Stimulated activated naive B cell treated with anti-CD40 and anti-IgM and Interleukin-4, amounts not matched to agents 10 μg/mL and 1 μg/mL and 100 μg/mL, for 72 hours (primary cell): ENCODE results near the gene MUSTN1.

ENCODE experiments used
- ATAC-seq, 2 donors: fragments of 150-1000 bp; cut with Tn5 transposase; replicated peaks; 2 replicates each; pipeline ENCODE4 v1.10.0; 2021; ENCODE audit warnings: moderate library complexity in 1 of 2
- DNase-seq: peaks from one replicate; pipeline ENCODE4 v3.0.0; 2021
- H3K27ac Mint-ChIP-seq: one replicate; pipeline ENCODE4 v1.8.0; 2022; ENCODE audit warnings: mild to moderate bottlenecking, mixed read lengths
- H3K27me3 Mint-ChIP-seq, 2 donors: one replicate each; pipeline ENCODE4 v1.8.0; 2022; ENCODE audit warnings: mixed read lengths in 2 of 2
- H3K36me3 Mint-ChIP-seq, 2 donors: one replicate each; pipeline ENCODE4 v1.8.0; 2022; ENCODE audit warnings: mixed read lengths in 2 of 2, mild to moderate bottlenecking in 1 of 2
- H3K4me1 Mint-ChIP-seq, 2 donors: one replicate each; pipeline ENCODE4 v1.8.0; 2022; ENCODE audit warnings: mixed read lengths in 2 of 2, mild to moderate bottlenecking in 1 of 2
- H3K4me3 Mint-ChIP-seq, 2 donors: one replicate each; pipeline ENCODE4 v1.8.0; 2022; ENCODE audit warnings: mild to moderate bottlenecking in 2 of 2, mixed read lengths in 2 of 2, moderate library complexity in 1 of 2
- H3K9me3 Mint-ChIP-seq, 2 donors: one replicate each; pipeline ENCODE4 v1.8.0; 2022; ENCODE audit warnings: mixed read lengths in 2 of 2, mild to moderate bottlenecking in 1 of 2

Gene MUSTN1

GRCh38 chr3:52845691-52846431 lies 11.0 kb upstream of the MUSTN1 start:
- Mint-ChIP-seq H3K4me1 (peaks cover 9 to 17% of the 10 kb centered on the region in 2 donors), H3K9me3 (no peaks in the 10 kb centered on the region), H3K4me3 (no peak overlapping the region), H3K27ac (no peak overlapping the region), H3K27me3 (no peaks in the 10 kb centered on the region), H3K36me3 (peaks cover 18 to 63% of the 10 kb centered on the region in 2 donors)
- ATAC-seq, result no peak
- no peak for DNase-seq

GRCh38 chr3:52845157-52845556 lies 10.3 kb upstream of the MUSTN1 start:
- DNase-seq, result no peak
- H3K4me1 Mint-ChIP-seq, result peaks cover 9 to 17% of the 10 kb centered on the region in 2 donors
- ATAC-seq, result no peak
- H3K27ac Mint-ChIP-seq, result no peak overlapping the region
- H3K27me3 Mint-ChIP-seq, result no peaks in the 10 kb centered on the region
- peaks cover 24 to 64% of the 10 kb centered on the region in 2 donors for H3K36me3 Mint-ChIP-seq
- H3K4me3 Mint-ChIP-seq, result no peak overlapping the region
- H3K9me3 Mint-ChIP-seq, result no peaks in the 10 kb centered on the region

DNA sequence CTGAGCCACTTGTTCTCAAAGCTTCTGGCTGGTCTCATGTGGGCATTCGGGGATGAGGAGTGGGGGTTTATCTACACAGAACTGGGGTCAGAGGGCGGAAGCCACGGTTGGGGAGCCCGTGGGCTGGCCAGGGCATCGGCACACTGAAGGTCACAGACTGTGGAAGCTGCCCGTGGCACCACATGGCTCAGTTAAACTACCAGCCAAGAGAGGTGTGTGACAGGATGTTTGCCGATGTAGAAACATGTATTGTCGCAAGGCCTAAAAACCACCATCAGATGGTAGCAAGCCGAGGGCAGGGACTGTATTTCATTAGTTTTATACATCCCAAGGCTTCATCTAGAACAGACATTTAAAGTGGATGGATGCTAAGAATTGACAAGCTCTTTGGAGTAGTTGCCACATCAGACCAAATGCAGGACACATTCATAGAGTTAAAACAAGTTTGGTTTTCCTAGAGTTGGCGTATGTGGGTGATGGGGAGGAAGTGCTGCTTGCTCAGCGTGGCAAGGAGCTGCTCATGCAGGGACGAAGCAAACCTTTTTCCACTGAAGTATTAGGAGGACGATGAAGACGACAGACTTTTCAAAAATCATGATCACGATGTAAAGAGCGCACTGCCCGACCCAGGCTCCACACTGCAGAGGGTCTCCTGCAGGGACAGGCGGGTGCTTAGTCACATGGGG lies 9.6 kb upstream of the MUSTN1 start:
- Mint-ChIP-seq H3K27me3 (no peaks in the 10 kb centered on the region), H3K4me1 (peaks cover 10 to 17% of the 10 kb centered on the region in 2 donors), H3K27ac (no peak overlapping the region), H3K36me3 (peaks cover 24 to 61% of the 10 kb centered on the region in 2 donors), H3K4me3 (no peak overlapping the region), H3K9me3 (no peaks in the 10 kb centered on the region)
- ATAC-seq, result no peak
- no peak for DNase-seq

DNA sequence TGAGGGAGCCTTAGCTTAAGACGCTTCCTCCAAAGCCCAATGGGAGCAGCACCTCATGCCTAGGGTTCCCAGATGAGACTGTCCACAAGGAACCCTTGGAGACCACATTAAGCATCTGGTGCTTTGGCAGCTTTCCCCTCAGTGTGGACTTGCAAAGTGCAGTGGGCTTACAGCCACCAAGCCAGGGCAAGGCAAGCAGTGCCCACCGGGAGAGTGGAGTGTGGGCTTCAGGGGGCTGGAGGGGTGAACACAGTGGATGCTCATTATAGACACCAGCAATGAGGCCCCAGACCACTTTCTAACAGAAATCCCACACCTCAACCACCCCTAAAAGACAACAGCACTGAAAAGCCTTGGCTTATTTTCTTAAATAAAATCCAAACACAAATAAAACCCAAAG lies 9.1 kb upstream of the MUSTN1 start:
- DNase-seq, result no peak
- Mint-ChIP-seq H3K9me3 (no peaks in the 10 kb centered on the region), H3K36me3 (peaks cover 24 to 57% of the 10 kb centered on the region in 2 donors), H3K4me3 (no peak overlapping the region), H3K27me3 (no peaks in the 10 kb centered on the region), H3K27ac (no peak overlapping the region), H3K4me1 (peaks cover 13 to 17% of the 10 kb centered on the region in 2 donors)
- ATAC-seq, result no peak

DNA sequence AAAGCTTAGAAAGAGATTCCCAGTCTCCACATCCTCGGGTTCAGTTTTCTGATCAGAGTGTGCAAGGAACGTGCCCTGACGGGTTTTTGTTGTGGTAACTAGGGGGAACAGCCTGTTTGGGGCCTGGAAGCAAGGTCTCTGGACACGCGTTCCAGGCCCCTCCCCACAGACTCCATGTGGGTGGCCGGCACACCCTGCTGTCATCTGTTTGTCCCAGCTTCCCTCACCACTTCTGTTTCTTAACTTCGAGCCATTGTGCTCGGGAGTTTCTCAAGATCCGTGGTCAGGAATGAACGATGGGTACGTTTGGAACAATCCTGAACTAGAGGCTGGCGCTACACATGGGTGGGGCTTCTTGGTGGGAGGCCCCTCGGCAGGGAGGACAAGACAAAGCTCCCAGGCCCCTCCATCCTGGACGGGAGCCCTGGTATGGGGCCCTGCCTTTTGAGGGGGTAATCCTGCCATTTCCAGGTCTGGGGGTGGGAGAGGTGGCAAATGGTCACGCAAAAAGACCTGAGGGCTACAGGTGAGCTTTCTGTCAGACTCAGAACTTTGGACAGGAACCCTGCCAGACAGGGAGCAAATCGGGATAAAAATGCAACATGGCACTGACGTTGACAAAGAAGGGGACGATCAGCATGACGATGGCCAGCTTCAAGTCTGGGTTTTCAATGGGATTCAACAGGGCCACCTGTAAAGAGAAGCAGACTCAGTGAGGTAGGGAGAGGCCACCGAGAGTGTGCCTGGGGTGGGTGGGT lies 8.5 kb upstream of the MUSTN1 start:
- Mint-ChIP-seq H3K4me1 (peaks cover 15 to 17% of the 10 kb centered on the region in 2 donors), H3K4me3 (no peak overlapping the region), H3K9me3 (no peaks in the 10 kb centered on the region), H3K36me3 (peaks cover 24 to 57% of the 10 kb centered on the region in 2 donors), H3K27ac (no peak overlapping the region), H3K27me3 (no peaks in the 10 kb centered on the region)
- DNase-seq, result no peak
- ATAC-seq, result no peak

- Mint-ChIP-seq H3K27ac (no peak overlapping the region), H3K4me3 (no peak overlapping the region), H3K4me1 (peaks cover 17% of the 10 kb centered on the region in 2 donors), H3K27me3 (no peaks in the 10 kb centered on the region), H3K36me3 (peaks cover 24 to 52% of the 10 kb centered on the region in 2 donors), H3K9me3 (no peaks in the 10 kb centered on the region)
- DNase-seq (no peak), ATAC-seq (no peak)
Measured at GRCh38 chr3:52842424-52842823, 7.6 kb upstream of the MUSTN1 start.

- Mint-ChIP-seq H3K4me1 (peaks cover 16 to 17% of the 10 kb centered on the region in 2 donors), H3K4me3 (no peak overlapping the region), H3K9me3 (no peaks in the 10 kb centered on the region), H3K27ac (no peak overlapping the region), H3K27me3 (no peaks in the 10 kb centered on the region), H3K36me3 (peaks cover 24 to 50% of the 10 kb centered on the region in 2 donors)
- DNase-seq (no peak), ATAC-seq (no peak)
Measured at GRCh38 chr3:52841981-52842340, 7.1 kb upstream of the MUSTN1 start.

DNA sequence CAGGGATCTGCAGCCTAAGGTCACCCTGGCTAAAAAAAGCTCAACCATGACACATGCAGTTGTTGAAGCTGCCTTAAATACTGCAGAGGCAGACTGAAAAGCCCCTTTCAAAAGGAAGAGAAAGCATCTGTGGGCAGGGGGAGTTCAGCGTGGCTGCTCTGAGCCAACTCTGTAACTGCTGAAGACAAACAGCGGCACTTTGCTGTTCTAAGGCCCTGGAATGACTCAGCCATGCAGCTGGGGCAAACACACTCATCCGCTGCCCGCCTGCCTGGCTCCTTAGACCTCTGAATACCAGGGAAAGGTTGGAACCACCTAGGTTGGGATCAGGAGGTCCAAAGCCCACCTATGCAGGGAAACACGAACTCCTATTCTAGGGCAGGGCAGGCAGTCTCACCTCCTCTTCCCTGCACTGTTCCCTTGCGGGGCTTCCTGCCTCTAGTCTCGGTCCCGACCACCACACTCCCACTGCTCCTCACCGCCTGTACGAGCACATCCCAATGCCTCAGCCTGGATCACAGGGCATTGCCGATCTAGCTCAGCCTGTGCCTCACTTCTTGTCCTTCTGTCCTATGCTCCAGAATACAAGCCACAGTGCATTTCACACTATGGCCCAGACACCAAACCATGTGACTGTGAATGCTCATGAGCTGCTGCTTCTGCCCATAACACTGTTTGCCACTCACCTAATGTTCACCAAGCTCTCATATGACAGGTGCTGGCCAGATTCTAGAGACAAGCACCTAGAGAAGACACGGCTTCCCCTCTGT lies 6.6 kb upstream of the MUSTN1 start:
- Mint-ChIP-seq H3K9me3 (no peaks in the 10 kb centered on the region), H3K4me3 (no peak overlapping the region), H3K27ac (no peak overlapping the region), H3K27me3 (no peaks in the 10 kb centered on the region), H3K4me1 (peaks cover 15 to 16% of the 10 kb centered on the region in 2 donors), H3K36me3 (peaks cover 24 to 46% of the 10 kb centered on the region in 2 donors)
- peak; percentile 65 to 79 for ATAC-seq
- DNase-seq, result no peak

- peaks cover 24 to 44% of the 10 kb centered on the region in 2 donors for H3K36me3 Mint-ChIP-seq
Measured at GRCh38 chr3:52839892-52840545, 5.2 kb upstream of the MUSTN1 start.

GRCh38 chr3:52839268-52839575 lies 4.4 kb upstream of the MUSTN1 start:
- ATAC-seq, result no peak
- Mint-ChIP-seq H3K4me3 (no peak overlapping the region), H3K27ac (no peak overlapping the region)

More at GRCh38 chr3:52839892-52840545, 5.2 kb upstream of the MUSTN1 start:
- Mint-ChIP-seq H3K4me3 (no peak overlapping the region), H3K27ac (no peak overlapping the region), H3K4me1 (peaks cover 12% of the 10 kb centered on the region in 2 donors), H3K9me3 (no peaks in the 10 kb centered on the region), H3K27me3 (no peaks in the 10 kb centered on the region)
- DNase-seq (no peak), ATAC-seq (no peak)

DNA sequence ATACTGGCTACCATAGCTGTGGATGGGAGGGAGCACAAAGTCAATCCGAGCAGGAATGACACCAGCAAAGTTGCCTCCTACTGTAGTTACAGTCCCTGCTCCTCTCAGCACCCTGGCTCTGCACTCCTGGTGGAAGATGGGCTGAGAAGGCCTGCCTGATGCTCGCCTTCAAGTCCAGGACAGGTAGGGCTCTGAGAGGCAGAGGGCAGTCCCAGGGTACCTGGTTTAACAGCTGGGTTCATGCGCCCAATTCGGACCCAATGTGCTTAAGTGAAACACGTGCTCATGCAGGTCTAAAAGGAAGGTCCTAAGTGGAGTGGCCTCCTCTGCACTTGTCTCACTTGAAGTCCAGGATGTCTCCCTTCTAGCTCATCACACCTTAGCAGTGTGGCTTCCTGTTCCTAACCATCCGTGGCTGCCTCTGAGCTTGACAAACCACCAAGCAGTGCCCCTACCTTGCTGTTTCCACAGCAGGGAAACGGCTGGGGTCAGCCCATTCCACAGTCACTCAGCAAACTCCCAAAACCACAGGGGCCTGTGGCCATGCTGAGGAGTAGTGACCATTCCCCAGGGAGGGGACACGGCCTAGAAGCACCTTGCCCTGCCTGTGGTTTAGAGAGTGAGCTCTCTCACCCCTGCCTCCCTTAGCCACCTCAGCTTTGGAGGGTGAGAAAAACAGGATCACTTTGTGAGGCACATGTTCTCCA lies 3.9 kb upstream of the MUSTN1 start:
- DNase-seq (no peak), ATAC-seq (no peak)
- Mint-ChIP-seq H3K4me3 (no peak overlapping the region), H3K27me3 (no peaks in the 10 kb centered on the region), H3K4me1 (peaks cover 10 to 12% of the 10 kb centered on the region in 2 donors), H3K27ac (no peak overlapping the region), H3K9me3 (no peaks in the 10 kb centered on the region), H3K36me3 (peaks cover 24 to 44% of the 10 kb centered on the region in 2 donors)

More at GRCh38 chr3:52839268-52839575, 4.4 kb upstream of the MUSTN1 start:
- no peaks in the 10 kb centered on the region for H3K27me3 Mint-ChIP-seq
- no peaks in the 10 kb centered on the region for H3K9me3 Mint-ChIP-seq
- H3K36me3 Mint-ChIP-seq, result peaks cover 25 to 45% of the 10 kb centered on the region in 2 donors
- no peak for DNase-seq
- H3K4me1 Mint-ChIP-seq, result peaks cover 10 to 12% of the 10 kb centered on the region in 2 donors

- ATAC-seq (no peak), DNase-seq (no peak)
- peaks cover 10 to 12% of the 10 kb centered on the region in 2 donors for H3K4me1 Mint-ChIP-seq
- no peak overlapping the region for H3K27ac Mint-ChIP-seq
- H3K9me3 Mint-ChIP-seq, result no peaks in the 10 kb centered on the region
- H3K4me3 Mint-ChIP-seq, result no peak overlapping the region
- peaks cover 23 to 32% of the 10 kb centered on the region in 2 donors for H3K36me3 Mint-ChIP-seq
- H3K27me3 Mint-ChIP-seq, result no peaks in the 10 kb centered on the region
Measured at GRCh38 chr3:52836986-52837385, 2.2 kb upstream of the MUSTN1 start.

- H3K27me3 Mint-ChIP-seq, result no peaks in the 10 kb centered on the region
- peaks cover 20 to 27% of the 10 kb centered on the region in 2 donors for H3K36me3 Mint-ChIP-seq
- H3K4me3 Mint-ChIP-seq, result no peak overlapping the region
- H3K27ac Mint-ChIP-seq, result no peak overlapping the region
- DNase-seq (no peak), ATAC-seq (no peak)
- no peaks in the 10 kb centered on the region for H3K9me3 Mint-ChIP-seq
- peaks cover 10 to 12% of the 10 kb centered on the region in 2 donors for H3K4me1 Mint-ChIP-seq
Measured at GRCh38 chr3:52836471-52836845, 1.6 kb upstream of the MUSTN1 start.
